T47D (cell line): ENCODE results near the gene FZD8.

ENCODE experiments used
- DNase-seq, 2 experiments: peaks; one replicate each; pipeline versions ENCODE4 v3.0.0 to v3.0.0-alpha.2; 2011 to 2012; ENCODE audit warnings: low read depth in 1 of 2, low spot score in 1 of 2
- JUND ChIP-seq: IDR thresholded peaks from 2 replicates; pipeline ENCODE4 v1.6.1; 2012; ENCODE audit warnings: low read depth
- in situ Hi-C: cut with HindIII; loops from 2 replicates; pipeline ENCODE4 v1.10.0; 2016; ENCODE audit warnings: low sequenced_read_pairs, low pct_unique_long_range_greater_than_20kb

The FZD8 gene

DNA sequence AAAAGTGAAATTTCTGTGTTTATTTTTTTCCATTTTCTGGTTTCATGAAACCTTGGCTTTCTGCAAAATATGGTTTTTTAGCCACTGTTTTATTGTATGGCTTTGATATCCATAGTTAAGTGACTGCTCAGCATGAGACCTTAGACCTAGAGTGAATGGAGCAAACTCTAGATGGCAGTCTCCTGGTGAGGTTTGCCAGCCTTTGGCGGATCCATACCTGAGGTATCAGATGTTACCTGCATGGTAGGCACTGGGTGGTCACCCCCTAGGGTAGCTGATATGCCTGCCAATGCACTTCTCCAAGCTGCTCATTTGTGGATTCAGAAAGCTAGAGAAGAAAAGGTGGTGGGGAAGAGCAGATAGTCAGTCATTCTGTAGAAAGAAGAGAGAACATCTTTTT lies 17.4 kb upstream of the FZD8 start:
- in situ Hi-C loops: no loop called here
- DNase-seq: no peak
- no peak for TF ChIP-seq JUND

DNA sequence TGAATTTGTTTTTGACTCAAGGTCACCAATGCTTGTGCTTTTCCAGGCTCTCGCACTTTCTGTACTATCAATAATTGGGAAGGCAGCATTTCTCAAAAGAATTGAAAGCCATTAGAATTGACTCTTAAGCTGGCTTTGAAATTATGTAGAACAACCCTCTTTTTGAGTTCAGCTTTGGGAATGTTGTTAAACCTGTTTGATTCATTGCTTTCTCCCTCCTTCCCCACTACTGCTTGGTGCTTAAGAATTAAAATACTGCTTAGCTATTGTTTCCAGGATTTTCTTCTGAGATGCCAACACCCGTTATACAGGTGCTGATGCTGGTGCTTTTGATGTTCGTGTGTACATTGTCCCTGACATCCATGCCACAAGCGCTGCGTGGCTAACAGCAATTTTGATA lies 15.5 kb upstream of the FZD8 start:
- DNase-seq: peak in 1 of 2 experiments; percentile 29
- no peak for TF ChIP-seq JUND
- in situ Hi-C loops: no loop called here

DNA sequence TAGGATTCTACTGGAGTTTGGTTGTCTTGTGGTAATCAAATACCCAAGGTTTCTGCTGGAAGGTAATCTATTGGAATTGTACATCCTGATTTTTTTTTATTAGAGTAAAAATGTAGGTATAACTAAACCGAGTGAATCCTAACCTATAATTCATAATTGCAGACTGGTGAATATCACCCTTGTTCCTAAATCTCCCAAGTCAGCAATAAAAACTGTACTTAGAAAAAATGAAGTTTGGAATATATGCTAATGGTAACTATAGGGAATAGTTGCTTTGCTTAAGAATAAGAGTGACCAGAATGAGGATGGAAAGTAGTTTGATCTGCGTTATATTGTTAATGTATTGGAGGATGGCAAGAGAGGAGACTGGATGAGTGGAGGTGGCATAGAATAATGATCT lies 10.7 kb upstream of the FZD8 start:
- no peak for TF ChIP-seq JUND
- in situ Hi-C loops: no loop called here
- DNase-seq: no peak

GRCh38 chr10:35650894-35651293 lies 8.8 kb upstream of the FZD8 start:
- no peak for TF ChIP-seq JUND
- peak in 1 of 2 experiments; percentile 18 for DNase-seq
- in situ Hi-C loops: no loop called here

- no peak for TF ChIP-seq JUND
- in situ Hi-C loops: no loop called here
- no peak for DNase-seq
These were observed 2.2 kb upstream of the FZD8 start for GRCh38 chr10:35644050-35644950.

DNA sequence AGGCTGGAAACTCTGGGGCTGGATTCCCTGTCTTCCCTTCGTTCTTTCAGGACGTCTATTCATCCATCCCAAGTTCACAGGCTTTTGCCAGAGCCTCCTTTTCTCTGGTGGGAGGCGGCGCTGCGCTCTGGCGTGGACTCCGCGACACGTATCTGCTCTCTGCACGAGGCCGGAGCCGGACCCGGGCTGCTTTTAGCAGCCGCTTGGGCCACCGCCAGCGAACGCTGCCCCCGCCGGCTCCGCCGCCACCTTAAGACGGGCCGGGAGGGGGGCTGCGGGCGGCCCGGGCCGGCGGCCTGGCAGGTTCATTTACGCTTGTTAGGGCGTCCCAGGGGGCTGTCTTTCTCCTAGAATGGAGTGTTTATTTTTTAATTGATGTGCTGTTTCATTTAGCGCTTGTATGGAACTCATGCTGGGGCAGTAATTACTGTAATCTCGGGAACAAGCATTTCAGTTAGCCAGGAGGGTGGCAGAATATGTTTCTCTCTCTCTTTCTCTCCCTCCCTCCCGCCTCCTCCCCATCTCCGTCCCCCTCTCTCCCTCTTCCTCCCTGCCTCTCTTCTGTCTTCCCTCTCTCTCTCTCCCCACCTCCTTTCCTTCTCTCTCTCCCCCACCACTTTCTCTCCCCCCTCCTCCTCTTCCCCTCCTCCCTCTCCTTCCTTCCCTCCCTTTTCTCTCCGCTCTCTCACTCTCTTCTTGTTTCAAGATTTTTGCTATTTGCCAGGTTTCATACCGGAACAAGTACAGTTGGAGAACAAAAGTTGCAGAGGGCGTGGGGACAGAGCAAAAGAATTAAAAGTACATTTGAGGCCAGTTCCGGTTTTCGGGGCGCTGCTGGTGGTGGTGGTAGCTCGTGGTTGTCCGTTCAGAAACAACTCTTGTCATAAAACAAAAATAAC lies 1.3 kb upstream of the FZD8 start:
- TF ChIP-seq JUND: no peak
- in situ Hi-C loops: no loop called here

DNA sequence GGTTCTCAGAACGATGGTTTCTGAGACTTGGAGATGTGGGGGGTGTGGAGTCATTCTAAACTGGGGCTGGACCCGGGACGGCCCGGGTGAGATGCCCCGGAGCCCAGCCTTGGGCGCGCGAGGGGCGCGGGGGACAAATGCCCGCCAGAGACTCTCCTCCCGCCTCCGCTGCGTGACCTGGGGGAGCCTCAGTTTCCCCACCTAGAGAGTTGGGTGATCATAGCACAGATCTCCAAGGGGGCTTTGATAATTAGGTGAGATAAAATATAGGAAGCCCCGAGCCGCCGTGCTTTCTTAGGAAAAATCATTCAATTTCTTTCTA lies 658 bp upstream of the FZD8 start:
- in situ Hi-C loops: no loop called here
- no peak for TF ChIP-seq JUND
- DNase-seq: no peak

More for the DNA sequence above, 1.3 kb upstream of the FZD8 start:
- DNase-seq: peak; percentile 29 to 62

DNA sequence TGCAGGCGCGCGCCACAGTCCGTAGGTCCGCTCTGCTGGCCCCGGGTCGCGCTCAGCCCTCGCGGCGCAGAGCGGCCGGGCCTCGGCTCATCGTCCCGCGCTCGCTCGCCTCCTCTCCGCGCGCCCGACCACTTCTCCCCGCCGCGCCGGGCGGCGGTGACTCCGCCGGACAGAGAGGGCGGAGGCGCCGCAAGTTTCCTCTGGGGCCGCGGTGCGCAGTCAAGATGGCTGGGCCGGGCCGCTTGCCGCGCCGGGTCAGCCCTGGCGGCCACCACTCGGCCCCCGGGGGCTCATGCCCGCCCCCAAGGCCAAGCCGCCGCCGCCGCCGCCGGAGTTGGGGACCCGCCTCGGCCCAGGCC lies 441 bp downstream of the FZD8 start:
- in situ Hi-C loops: no loop called here
- no peak for TF ChIP-seq JUND
- peak; percentile 31 to 60 for DNase-seq

GRCh38 chr10:35640951-35641675 lies 983 bp downstream of the FZD8 start:
- DNase-seq: peak; percentile 59 to 78
- in situ Hi-C loops: no loop called here
- no peak for TF ChIP-seq JUND

GRCh38 chr10:35640474-35640873 lies 1.6 kb downstream of the FZD8 start:
- in situ Hi-C loops: no loop called here
- DNase-seq: peak; percentile 71 to 81

GRCh38 chr10:35639728-35640401 lies 2.2 kb downstream of the FZD8 start:
- in situ Hi-C loops: no loop called here
- TF ChIP-seq JUND: no peak
- DNase-seq: no peak

More at GRCh38 chr10:35640474-35640873, 1.6 kb downstream of the FZD8 start:
- TF ChIP-seq JUND: no peak
